Measurements from ENCODE around the gene HCK. TPM values are rescaled to one million over a fixed set of nuclear protein-coding genes. Genes with fewer than 3 reads are reported as not detected.
A peak's percentile ranks its signal among the peaks of the same experiment; 100 is the strongest.

HCK gene
- total RNA-seq, 2 experiments from 2014 or later: 0.67 to 1.0 TPM

DNA sequence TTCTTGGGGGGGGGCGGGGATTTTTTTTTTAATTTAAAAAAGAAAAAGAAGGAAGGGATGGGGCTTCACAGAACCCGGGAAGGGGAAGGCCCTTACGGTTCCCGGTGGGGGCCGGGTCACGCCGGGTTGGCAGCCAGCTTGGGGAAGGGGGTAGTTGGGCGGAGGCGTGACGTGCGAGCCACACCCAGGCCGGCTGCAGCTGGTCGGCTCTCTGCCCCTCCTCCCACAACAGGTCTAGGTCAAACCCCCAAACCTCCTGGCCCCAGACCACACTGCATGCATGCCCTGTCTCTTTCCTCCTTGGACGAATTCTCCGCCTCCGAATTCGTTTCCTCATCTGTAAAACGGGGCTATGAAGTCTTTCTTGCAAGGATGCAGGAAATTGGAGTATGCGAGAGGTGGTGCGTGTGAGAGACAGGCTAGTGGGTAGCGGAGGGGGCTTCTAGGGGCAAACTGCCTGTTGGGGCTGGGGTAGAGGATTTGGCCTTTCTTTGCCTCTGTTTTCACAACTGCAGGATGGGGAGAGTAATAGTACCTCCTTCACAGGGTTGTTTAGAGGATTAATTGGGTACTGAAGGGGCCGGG lies 828 bp downstream of the HCK start:
- H3K4me1 ChIP-seq (ENCODE audit: insufficient read depth, low read length): peaks cover 22% of the 10 kb centered on the region
- H3K4me1 Mint-ChIP-seq (ENCODE audit: low read depth): peaks cover 16% of the 10 kb centered on the region
- H3K4me3 ChIP-seq (ENCODE audit: low read length): peak overlapping the region; percentile 43
- no peak overlapping the region for H3K4me3 Mint-ChIP-seq
- H3K9me3 Mint-ChIP-seq: no peaks in the 10 kb centered on the region
- TF ChIP-seq, protein P1, sequence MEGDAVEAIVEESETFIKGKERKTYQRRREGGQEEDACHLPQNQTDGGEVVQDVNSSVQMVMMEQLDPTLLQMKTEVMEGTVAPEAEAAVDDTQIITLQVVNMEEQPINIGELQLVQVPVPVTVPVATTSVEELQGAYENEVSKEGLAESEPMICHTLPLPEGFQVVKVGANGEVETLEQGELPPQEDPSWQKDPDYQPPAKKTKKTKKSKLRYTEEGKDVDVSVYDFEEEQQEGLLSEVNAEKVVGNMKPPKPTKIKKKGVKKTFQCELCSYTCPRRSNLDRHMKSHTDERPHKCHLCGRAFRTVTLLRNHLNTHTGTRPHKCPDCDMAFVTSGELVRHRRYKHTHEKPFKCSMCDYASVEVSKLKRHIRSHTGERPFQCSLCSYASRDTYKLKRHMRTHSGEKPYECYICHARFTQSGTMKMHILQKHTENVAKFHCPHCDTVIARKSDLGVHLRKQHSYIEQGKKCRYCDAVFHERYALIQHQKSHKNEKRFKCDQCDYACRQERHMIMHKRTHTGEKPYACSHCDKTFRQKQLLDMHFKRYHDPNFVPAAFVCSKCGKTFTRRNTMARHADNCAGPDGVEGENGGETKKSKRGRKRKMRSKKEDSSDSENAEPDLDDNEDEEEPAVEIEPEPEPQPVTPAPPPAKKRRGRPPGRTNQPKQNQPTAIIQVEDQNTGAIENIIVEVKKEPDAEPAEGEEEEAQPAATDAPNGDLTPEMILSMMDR (IDR thresholded peaks at IDR 0.05): no peak
- DNase-seq: peak in 4 of 14 experiments; percentile 10 to 62 (median 53)
- POLR2A ChIA-PET: no interaction called here
- ATAC-seq (ENCODE audit: poor library complexity): no peak
- H3K36me3 Mint-ChIP-seq (ENCODE audit: low read depth): no peaks in the 10 kb centered on the region
- CTCF ChIA-PET: no interaction called here
- H3K27me3 ChIP-seq (ENCODE audit: control insufficient read depth in 1 of 2, insufficient read depth in 2 of 2, low read length in 2 of 2): peaks cover 40 to 59% of the 10 kb centered on the region in 2 experiments
- no peak overlapping the region for H3K27ac ChIP-seq (ENCODE audit: low read depth in 1 of 2, low read length in 2 of 2)
- H3K9me3 ChIP-seq (ENCODE audit: control insufficient read depth in 1 of 2, insufficient read depth in 1 of 2, low read length in 2 of 2): peaks cover 0 to 17% of the 10 kb centered on the region in 2 experiments
- no peaks in the 10 kb centered on the region for H3K36me3 ChIP-seq (ENCODE audit: insufficient read depth, low read length)
- intact Hi-C loops (cut with DNase I, micrococcal nuclease): no loop called here
- no peak overlapping the region for H3K27ac Mint-ChIP-seq
- H3K27me3 Mint-ChIP-seq: peaks cover 82% of the 10 kb centered on the region

DNA sequence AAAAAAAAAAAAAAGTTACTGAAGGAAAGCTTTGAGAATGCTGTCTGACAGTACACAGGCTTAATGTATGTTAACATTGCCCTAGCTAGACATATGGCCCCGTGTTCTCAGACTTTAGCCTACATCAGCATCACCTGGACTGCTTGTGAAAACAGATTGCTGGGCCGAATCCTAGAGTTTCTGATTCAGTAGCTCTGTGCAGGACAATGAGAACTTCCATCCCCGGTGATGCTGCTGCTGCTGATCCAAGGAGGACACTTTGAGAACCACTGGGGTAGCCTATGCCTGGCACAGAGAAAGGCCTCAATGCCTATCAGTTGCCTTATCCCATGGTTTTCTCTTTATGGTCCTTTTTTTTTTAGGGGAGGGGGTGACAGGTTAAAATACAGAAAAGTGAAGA lies 1.6 kb downstream of the HCK start:
- H3K27me3 ChIP-seq (ENCODE audit: control insufficient read depth in 1 of 2, insufficient read depth in 2 of 2, low read length in 2 of 2): peaks cover 40 to 66% of the 10 kb centered on the region in 2 experiments
- no peaks in the 10 kb centered on the region for H3K9me3 Mint-ChIP-seq
- intact Hi-C loops (cut with DNase I, micrococcal nuclease): no loop called here
- peaks cover 0 to 17% of the 10 kb centered on the region in 2 experiments for H3K9me3 ChIP-seq (ENCODE audit: control insufficient read depth in 1 of 2, insufficient read depth in 1 of 2, low read length in 2 of 2)
- no peak overlapping the region for H3K4me3 Mint-ChIP-seq
- TF ChIP-seq, protein P1 (IDR thresholded peaks at IDR 0.05): no peak
- peaks cover 22% of the 10 kb centered on the region for H3K4me1 ChIP-seq (ENCODE audit: insufficient read depth, low read length)
- H3K4me1 Mint-ChIP-seq (ENCODE audit: low read depth): peaks cover 16% of the 10 kb centered on the region
- H3K4me3 ChIP-seq (ENCODE audit: low read length): no peak overlapping the region
- no peak for DNase-seq
- H3K36me3 ChIP-seq (ENCODE audit: insufficient read depth, low read length): no peaks in the 10 kb centered on the region
- H3K27me3 Mint-ChIP-seq: peaks cover 84% of the 10 kb centered on the region
- no peak overlapping the region for H3K27ac Mint-ChIP-seq
- ATAC-seq (ENCODE audit: poor library complexity): no peak
- no peaks in the 10 kb centered on the region for H3K36me3 Mint-ChIP-seq (ENCODE audit: low read depth)
- no peak overlapping the region for H3K27ac ChIP-seq (ENCODE audit: low read depth in 1 of 2, low read length in 2 of 2)
- ChIA-PET CTCF (no interaction called here), POLR2A (no interaction called here)

DNA sequence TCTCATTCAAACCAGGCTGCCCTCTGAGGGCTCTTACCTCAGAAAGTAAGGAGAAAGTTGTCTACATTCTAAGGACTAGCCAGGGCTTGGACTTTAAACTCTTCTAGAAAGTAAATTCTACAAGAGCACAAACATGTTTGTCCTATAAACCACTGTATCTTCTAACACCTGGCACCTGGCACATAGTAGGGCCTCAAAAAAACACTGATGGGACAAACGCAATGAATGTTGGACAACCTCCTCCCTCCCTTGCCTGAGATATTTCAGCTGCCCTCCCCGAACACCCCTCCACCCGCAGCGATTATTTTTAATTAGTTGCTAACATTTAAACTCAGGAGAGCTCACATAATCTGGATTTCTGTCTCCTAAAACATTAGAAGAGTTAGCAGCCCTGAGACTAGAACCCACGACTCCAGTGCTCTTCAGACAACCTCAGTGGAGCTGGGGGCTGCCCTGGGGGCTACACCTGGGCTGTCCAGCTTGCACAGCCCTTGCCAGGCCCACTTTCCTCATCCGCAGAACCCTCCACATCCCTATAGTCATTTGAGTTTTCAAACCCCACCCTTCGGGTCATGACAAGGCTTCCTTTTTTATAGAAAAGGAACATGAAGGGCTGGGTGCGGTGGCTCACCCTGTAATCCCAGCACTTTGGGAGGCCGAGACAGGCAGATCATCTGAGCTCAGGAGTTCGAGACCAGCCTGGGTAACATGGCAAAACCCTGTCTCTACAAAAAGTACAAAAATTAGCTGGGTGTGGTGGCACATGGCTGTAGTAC lies 4.9 kb downstream of the HCK start:
- ChIA-PET CTCF (no interaction called here), POLR2A (no interaction called here)
- H3K27ac ChIP-seq (ENCODE audit: low read depth in 1 of 2, low read length in 2 of 2): no peak overlapping the region
- Mint-ChIP-seq H3K27me3 (peaks cover 80% of the 10 kb centered on the region), H3K4me3 (no peak overlapping the region), H3K27ac (no peak overlapping the region), H3K4me1 (ENCODE audit: low read depth) (peaks cover 8% of the 10 kb centered on the region), H3K36me3 (ENCODE audit: low read depth) (no peaks in the 10 kb centered on the region), H3K9me3 (no peaks in the 10 kb centered on the region)
- intact Hi-C loops (cut with DNase I, micrococcal nuclease): no loop called here
- no peaks in the 10 kb centered on the region for H3K36me3 ChIP-seq (ENCODE audit: insufficient read depth, low read length)
- DNase-seq (no peak), ATAC-seq (ENCODE audit: poor library complexity) (no peak)
- peaks cover 13% of the 10 kb centered on the region for H3K4me1 ChIP-seq (ENCODE audit: insufficient read depth, low read length)
- TF ChIP-seq, protein P1 (IDR thresholded peaks at IDR 0.05): no peak
- peaks cover 23 to 50% of the 10 kb centered on the region in 2 experiments for H3K27me3 ChIP-seq (ENCODE audit: control insufficient read depth in 1 of 2, insufficient read depth in 2 of 2, low read length in 2 of 2)
- peaks cover 0 to 13% of the 10 kb centered on the region in 2 experiments for H3K9me3 ChIP-seq (ENCODE audit: control insufficient read depth in 1 of 2, insufficient read depth in 1 of 2, low read length in 2 of 2)
- no peak overlapping the region for H3K4me3 ChIP-seq (ENCODE audit: low read length)

All from CD4-positive, alpha-beta T cell (primary cell).